HUES48 (cell line): Measurements from ENCODE around the gene KLHDC7A.

Source experiments
- H3K27ac ChIP-seq: one replicate; pipeline ENCODE4 v1.7.0; 2013; ENCODE audit warnings: low read depth, low read length, inconsistent platforms
- H3K27me3 ChIP-seq: 2 replicates; pipeline ENCODE4 v1.6.1; 2013; ENCODE audit warnings: mild to moderate bottlenecking, low read length; ENCODE audit not compliant: control insufficient read depth, insufficient read depth
- H3K36me3 ChIP-seq: 2 replicates; pipeline ENCODE4 v1.6.1; 2013; ENCODE audit warnings: low read length; ENCODE audit not compliant: control insufficient read depth, insufficient read depth
- H3K4me1 ChIP-seq: 2 replicates; pipeline ENCODE4 v1.6.1; 2013; ENCODE audit warnings: mild to moderate bottlenecking, low read length; ENCODE audit not compliant: control insufficient read depth, insufficient read depth
- H3K4me3 ChIP-seq: 2 replicates; pipeline ENCODE4 v1.5.1; 2013; ENCODE audit warnings: mild to moderate bottlenecking, low read depth, low read length
- H3K9ac ChIP-seq: 2 replicates; pipeline ENCODE4 v1.6.1; 2013; ENCODE audit warnings: mild to moderate bottlenecking, low read depth, low read length, moderate library complexity
- H3K9me3 ChIP-seq: 2 replicates; pipeline ENCODE4 v1.6.1; 2013; ENCODE audit warnings: low read length; ENCODE audit not compliant: control insufficient read depth, insufficient read depth

KLHDC7A gene

DNA sequence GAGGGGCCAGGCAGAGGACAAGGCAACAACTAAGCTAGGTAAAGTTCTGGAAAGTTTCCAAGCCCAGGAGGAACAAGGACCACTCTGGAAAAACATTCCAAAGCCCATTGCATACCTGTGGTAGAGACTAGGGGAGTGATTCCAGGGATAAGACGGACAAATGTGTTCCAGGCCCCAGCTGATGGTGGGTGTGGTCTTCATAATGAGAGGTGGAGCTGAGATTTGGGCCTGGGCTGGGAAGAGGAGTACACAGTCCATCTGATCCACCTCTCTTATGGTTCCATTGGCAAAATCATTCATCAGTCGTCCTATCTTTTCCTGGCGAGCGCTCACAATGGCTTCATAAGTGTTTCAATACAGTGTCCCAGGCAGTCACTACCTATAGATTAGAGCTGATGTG is 4.5 kb downstream of the KLHDC7A start:
- Histone ChIP-seq H3K9me3 (peaks cover 4% of the 10 kb centered on the region; the same call in 1 of the 2 replicates), H3K27me3 (no peaks in the 10 kb centered on the region), H3K4me1 (peaks cover 24% of the 10 kb centered on the region), H3K4me3 (no peak overlapping the region), H3K9ac (no peak overlapping the region), H3K27ac (no peak overlapping the region), H3K36me3 (peaks cover 14% of the 10 kb centered on the region; the same call in 1 of the 2 replicates)

DNA sequence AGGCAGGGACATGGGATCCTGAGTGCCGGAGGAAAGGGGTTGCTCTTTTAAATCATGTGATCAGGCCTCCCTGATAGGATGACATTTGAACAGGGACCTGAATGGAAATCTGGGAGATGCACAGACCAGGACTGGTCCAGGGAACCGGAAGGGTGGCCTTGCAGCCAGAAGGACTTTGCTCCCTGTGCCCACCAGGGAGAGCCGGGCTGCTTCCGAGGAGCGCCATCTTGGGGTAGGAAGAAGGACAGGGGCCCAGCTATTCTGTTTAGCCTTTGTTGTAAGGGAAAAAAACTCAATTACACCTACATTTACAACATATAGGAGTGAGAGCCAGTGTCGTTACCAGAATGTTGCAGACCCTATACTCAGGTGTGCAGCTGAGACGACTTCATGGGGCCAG is 5.5 kb downstream of the KLHDC7A start:
- Histone ChIP-seq H3K36me3 (peaks cover 14% of the 10 kb centered on the region; the same call in 1 of the 2 replicates), H3K27ac (no peak overlapping the region), H3K4me3 (no peak overlapping the region), H3K4me1 (peaks cover 17% of the 10 kb centered on the region), H3K9me3 (peaks cover 4% of the 10 kb centered on the region; the same call in 1 of the 2 replicates), H3K9ac (no peak overlapping the region), H3K27me3 (no peaks in the 10 kb centered on the region)

DNA sequence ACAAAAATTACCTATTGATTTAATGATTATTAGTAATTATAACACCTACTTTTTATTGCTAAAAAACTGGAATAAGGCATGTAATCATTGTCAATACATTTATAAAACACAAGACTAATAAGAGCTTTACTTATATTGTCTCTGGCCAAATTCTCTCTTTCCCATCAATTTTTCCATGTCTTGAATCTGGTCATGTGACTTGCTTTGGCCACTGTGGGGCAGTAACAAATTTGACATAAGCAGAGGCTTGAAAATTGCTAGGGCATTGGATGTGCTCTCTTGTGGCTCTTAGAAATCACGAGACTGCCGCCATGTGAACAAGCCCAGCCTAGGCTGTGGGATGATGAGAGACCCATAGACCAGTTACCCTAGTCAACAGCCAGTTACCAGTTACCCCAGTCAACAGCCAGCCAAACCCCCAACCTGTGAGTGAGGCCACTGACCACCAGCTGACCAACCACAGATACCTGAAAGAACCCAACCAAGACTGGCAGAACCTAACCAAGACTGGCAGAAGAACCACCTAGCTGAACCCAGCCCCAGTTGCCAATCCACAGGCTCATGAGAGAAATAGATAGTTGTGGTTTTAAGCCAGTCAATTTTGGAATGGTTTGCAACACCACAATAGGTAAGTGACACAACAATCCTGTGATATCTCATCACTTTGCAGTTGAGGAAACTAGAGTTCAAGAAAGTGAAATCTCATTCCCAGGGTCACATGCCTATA is 8.8 kb downstream of the KLHDC7A start:
- Histone ChIP-seq H3K9ac (no peak overlapping the region), H3K4me1 (peaks cover 10% of the 10 kb centered on the region), H3K36me3 (no peaks in the 10 kb centered on the region), H3K27ac (no peak overlapping the region), H3K9me3 (peaks cover 8% of the 10 kb centered on the region; the same call in 1 of the 2 replicates), H3K27me3 (no peaks in the 10 kb centered on the region), H3K4me3 (no peak overlapping the region)

DNA sequence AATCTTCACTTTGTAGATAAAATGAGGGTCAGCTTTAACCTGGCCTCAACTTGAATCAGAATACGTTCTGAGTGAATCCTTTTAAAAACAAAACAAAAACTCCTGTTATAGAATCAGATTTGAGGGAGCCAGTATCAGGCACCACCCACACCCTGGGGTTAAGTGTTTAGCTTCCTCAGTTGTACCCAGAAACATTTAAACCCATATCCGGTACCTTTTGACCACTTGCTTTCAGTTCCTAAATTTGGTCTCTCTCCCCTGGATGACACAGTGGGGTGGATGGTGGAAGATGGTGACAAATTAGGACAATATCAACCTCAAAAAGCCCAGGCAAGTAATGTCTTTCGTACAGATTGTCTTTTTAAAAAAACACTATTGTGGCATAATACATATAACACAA is 10.4 kb downstream of the KLHDC7A start:
- H3K27ac ChIP-seq: no peak overlapping the region
- H3K9ac ChIP-seq: no peak overlapping the region
- H3K9me3 ChIP-seq: peaks cover 8% of the 10 kb centered on the region; the same call in 1 of the 2 replicates
- H3K4me1 ChIP-seq: peaks cover 10% of the 10 kb centered on the region
- H3K4me3 ChIP-seq: no peak overlapping the region
- no peaks in the 10 kb centered on the region for H3K27me3 ChIP-seq
- H3K36me3 ChIP-seq: no peaks in the 10 kb centered on the region

DNA sequence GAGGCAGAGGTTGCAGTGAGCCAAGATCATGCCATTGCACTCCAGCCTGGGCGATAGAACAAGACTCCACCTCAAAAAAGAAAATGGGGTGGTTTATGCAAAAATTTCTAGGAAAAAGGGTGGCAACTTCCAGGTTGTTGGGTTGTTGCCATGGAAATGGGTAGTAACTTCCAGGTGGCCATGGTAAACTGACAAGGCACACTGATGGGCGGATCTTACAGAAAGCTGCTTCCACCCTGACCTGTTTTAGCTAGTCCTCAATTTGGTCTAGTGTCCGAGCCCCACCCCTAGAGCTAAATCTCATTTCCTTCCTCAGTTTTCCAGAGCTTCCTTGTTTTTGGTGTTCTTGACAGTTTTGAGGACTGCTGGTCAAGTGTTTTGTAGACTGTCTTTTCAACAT is 13.6 kb downstream of the KLHDC7A start:
- Histone ChIP-seq H3K9ac (no peak overlapping the region), H3K27me3 (no peaks in the 10 kb centered on the region), H3K36me3 (no peaks in the 10 kb centered on the region), H3K4me1 (no peaks in the 10 kb centered on the region), H3K27ac (no peak overlapping the region), H3K9me3 (peaks cover 8% of the 10 kb centered on the region; the same call in 1 of the 2 replicates), H3K4me3 (no peak overlapping the region)

DNA sequence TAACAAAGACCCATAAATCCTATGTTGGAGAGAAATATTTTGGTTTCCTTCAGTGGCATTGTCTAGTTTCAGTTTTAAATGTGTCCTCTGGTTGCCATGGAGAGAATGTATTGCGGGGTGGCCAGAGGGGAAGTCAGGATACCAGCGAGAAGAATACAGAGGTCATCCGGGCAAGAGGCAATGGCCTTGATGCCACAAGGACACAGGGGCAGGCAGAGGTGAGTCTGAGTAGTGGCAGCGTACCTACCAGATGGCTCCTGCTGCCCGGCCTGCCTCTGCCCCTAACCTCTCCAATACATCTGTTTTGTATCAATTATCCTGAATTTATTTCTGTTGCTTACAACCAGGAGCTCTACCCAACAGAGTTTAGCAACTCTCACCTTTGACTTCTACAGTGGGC is 14.9 kb downstream of the KLHDC7A start:
- Histone ChIP-seq H3K27ac (no peak overlapping the region), H3K9ac (no peak overlapping the region)

DNA sequence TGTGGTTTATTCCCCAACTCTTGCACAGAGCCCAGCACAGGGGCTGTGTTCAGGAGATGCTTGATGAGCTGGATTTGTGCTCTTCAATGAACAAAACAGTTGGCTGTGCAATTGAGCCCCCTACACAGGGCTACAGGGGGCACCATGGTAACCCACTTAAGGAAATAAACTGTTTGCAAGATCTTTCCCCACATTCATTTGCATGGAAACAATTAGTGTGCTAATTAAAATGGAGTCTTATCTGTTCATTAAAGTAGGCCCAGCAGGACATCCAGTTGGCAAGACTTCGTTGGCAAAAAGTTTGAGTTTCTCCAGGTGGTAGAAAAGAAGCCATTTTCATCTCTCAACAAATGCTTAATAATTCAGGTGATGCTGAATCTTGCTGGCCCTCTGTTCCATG is 15.3 kb downstream of the KLHDC7A start:
- H3K27ac ChIP-seq: no peak overlapping the region
- no peak overlapping the region for H3K4me3 ChIP-seq
- H3K9ac ChIP-seq: no peak overlapping the region
- H3K27me3 ChIP-seq: no peaks in the 10 kb centered on the region; the same call in 1 of the 2 replicates
- no peaks in the 10 kb centered on the region for H3K36me3 ChIP-seq
- peaks cover 8% of the 10 kb centered on the region; the same call in 1 of the 2 replicates for H3K9me3 ChIP-seq
- H3K4me1 ChIP-seq: no peaks in the 10 kb centered on the region

More for the DNA sequence above, 14.9 kb downstream of the KLHDC7A start:
- Histone ChIP-seq H3K4me1 (no peaks in the 10 kb centered on the region), H3K9me3 (peaks cover 8% of the 10 kb centered on the region; the same call in 1 of the 2 replicates), H3K4me3 (no peak overlapping the region), H3K36me3 (no peaks in the 10 kb centered on the region), H3K27me3 (no peaks in the 10 kb centered on the region; the same call in 1 of the 2 replicates)

DNA sequence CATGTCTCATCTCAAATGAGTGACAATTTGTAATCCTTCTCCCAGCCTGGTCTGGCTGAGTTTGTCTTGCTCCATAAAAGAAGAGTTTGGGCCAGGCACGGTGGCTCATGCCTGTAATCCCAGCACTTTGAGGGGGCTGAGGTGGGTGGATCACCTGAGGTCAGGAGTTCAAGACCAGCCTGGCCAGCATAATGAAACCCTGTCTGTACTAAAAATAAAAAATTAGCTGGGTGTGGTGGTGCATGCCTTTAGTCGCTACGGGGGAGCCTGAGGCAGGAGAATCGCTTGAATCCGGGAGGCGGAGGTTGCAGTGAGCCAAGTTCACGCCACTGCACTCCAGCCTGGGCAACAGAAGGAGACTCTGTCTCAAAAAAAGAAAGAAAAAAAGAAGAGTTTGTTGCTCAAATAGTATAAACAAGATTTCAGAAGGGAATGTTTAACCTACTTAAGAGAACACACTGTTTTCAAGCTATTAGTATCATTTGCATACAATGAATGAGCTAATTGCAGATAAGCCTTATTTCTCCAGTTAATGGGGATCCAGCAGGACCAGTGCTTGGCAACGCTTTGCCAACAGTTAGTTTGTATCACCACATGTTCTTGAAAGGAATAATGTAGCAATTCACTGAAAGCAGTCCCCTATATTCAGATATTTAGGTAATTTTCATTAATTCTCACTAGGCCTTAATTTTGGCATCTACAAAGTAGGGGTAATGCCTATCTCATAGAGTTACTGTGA is 15.9 kb downstream of the KLHDC7A start:
- Histone ChIP-seq H3K4me3 (no peak overlapping the region), H3K36me3 (no peaks in the 10 kb centered on the region), H3K9me3 (peaks cover 8% of the 10 kb centered on the region; the same call in 1 of the 2 replicates), H3K4me1 (no peaks in the 10 kb centered on the region), H3K9ac (no peak overlapping the region), H3K27ac (no peak overlapping the region), H3K27me3 (no peaks in the 10 kb centered on the region; the same call in 1 of the 2 replicates)

DNA sequence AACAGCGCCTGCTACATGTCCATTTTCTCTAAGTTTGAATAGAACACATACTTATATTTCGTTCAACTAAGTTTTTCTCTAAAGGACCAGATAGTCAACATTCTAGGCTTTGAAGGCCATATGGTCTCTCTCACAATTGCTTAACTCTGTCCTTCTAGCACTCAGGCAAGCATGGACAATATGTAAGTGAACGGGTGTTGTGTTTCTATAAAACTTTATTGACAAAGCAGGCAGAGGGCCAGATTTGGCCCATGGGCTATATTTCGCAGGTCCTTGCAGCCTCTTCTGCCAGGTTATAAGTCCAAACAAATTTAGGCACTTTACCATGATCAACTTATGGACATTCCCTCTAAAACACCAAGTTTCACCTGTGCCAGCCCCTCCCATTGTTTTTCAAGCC is 21.1 kb downstream of the KLHDC7A start:
- Histone ChIP-seq H3K27me3 (no peaks in the 10 kb centered on the region; the same call in 1 of the 2 replicates), H3K27ac (no peak overlapping the region), H3K4me3 (no peak overlapping the region), H3K9me3 (no peaks in the 10 kb centered on the region), H3K36me3 (no peaks in the 10 kb centered on the region), H3K9ac (no peak overlapping the region), H3K4me1 (no peaks in the 10 kb centered on the region)

DNA sequence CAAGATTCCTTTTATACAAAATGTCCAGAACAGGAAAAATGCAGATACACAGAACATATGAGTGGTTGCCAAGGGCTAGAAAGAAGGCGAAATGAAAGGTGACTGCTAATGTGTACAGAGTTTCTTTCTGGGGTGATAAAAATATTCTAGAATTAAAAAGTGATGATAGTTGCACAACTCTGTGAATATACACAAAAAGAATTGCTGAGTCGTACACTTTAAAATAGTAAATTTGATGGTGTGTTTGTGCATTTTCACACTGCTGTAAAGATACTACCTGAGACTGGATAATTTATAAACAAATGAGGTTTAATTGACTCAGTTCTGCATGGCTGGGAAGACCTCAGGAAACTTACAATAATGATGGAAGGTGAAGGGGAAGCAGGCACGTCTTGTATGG is 23.9 kb downstream of the KLHDC7A start:
- H3K9ac ChIP-seq: no peak overlapping the region
- H3K27me3 ChIP-seq: no peaks in the 10 kb centered on the region; the same call in 1 of the 2 replicates
- H3K36me3 ChIP-seq: no peaks in the 10 kb centered on the region
- no peaks in the 10 kb centered on the region for H3K4me1 ChIP-seq
- no peak overlapping the region for H3K4me3 ChIP-seq
- no peaks in the 10 kb centered on the region for H3K9me3 ChIP-seq
- H3K27ac ChIP-seq: no peak overlapping the region

DNA sequence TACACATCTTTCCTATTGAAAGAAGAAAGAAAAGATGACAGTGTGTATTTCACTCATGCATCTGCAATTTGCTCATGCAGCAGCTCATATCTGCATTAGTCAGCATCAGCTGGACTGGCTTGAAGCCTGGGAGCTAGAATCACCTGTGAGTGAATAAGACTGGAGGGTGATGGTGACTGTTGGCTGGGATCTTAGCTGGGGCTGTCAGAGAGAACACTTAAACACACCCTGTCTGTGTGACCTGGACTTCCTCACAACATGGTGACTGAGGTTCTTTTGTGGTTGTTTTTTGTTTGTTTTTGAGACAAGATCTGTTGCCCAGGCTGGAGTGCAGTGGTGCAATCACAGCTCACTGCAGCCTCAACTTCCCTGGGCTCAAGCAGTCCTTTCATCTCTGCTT is 24.9 kb downstream of the KLHDC7A start:
- no peaks in the 10 kb centered on the region for H3K27me3 ChIP-seq
- no peaks in the 10 kb centered on the region for H3K4me1 ChIP-seq

More for the DNA sequence above, 24.9 kb downstream of the KLHDC7A start:
- Histone ChIP-seq H3K9ac (no peak overlapping the region), H3K27ac (no peak overlapping the region), H3K36me3 (no peaks in the 10 kb centered on the region), H3K4me3 (no peak overlapping the region), H3K9me3 (no peaks in the 10 kb centered on the region)
